ENCODE data around the gene AK8. TPM values are rescaled to one million over a fixed set of nuclear protein-coding genes. Genes with fewer than 3 reads are reported as not detected.
"Not testable (repeated sequence)": the region's sequence is repeated elsewhere in the genome, so short reads cannot be mapped to it uniquely, and the experiment has no call there.

Gene AK8
- total RNA-seq, 6 experiments from 2014 or later, result 0.12 TPM; not detected in 4

GRCh38 chr9:132712753-132713152 lies 165.3 kb downstream of the AK8 start:
- ATAC-seq (no peak), DNase-seq (no peak)
- intact Hi-C loops (cut with DNase I), result no loop called here
- TF ChIP-seq CTCF (IDR thresholded peaks at IDR 0.05) (no peak), POLR2A (IDR thresholded peaks at IDR 0.05) (no peak)
- Histone ChIP-seq H3K36me3 (no peaks in the 10 kb centered on the region), H3K9me3 (no peaks in the 10 kb centered on the region), H3K4me3 (no peak overlapping the region), H3K27me3 (no peaks in the 10 kb centered on the region), H3K27ac (no peak overlapping the region), H3K4me1 (no peaks in the 10 kb centered on the region)
- 35% methylated on average over 3 of the region's 5 CpGs for WGBS (ENCODE audit: insufficient coverage, low coverage, low lambda C conversion rate, missing lambda C conversion rate)

DNA sequence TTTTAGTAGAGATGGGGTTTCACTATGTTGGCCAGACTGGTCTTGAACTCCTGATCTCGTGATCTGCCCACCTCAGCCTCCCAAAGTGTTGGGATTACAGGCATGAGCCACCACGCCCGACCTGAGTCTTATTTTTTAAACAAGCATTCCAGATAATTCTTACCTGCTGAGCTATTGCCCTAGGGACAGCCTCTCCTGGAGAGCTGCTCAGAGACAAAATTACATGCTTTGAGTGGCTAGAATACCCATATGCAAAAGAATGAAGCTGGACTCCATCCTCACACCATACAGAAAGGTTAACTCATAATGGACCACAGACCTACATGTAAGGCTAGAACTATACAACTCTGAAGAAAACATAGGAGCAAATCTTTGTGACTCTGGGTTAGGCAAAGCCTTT lies 166.2 kb downstream of the AK8 start:
- 80% methylated on average over 3 of the region's 3 CpGs for WGBS (ENCODE audit: insufficient coverage, low coverage, low lambda C conversion rate, missing lambda C conversion rate)
- intact Hi-C loops (cut with DNase I), result no loop called here
- ATAC-seq, result no peak
- Histone ChIP-seq H3K36me3 (no peaks in the 10 kb centered on the region), H3K4me1 (no peaks in the 10 kb centered on the region), H3K27me3 (no peaks in the 10 kb centered on the region), H3K4me3 (no peak overlapping the region), H3K9me3 (no peaks in the 10 kb centered on the region), H3K27ac (no peak overlapping the region)
- no peak for TF ChIP-seq POLR2A (IDR thresholded peaks at IDR 0.05)
- no peak for TF ChIP-seq CTCF (IDR thresholded peaks at IDR 0.05)
- no peak for DNase-seq

DNA sequence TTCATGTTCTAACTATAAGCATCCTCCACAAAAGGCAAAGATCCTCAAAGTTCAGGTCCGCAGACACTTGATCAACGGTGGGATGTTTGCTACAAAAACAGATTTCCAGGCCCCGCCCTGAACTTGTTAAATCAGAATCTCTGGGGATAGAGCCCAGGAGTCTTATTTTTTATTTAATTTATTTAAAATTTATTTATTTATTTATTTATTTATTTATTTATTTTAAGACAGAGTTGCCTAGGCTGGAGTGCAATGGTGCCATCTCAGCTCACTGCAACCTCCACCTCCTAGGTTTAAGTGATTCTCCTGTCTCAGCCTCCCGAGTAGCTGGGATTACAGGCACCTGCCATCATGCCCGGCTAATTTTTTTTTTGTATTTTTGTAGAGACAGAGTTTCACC lies 166.9 kb downstream of the AK8 start:
- 78% methylated on average over 5 of the region's 5 CpGs for WGBS (ENCODE audit: insufficient coverage, low coverage, low lambda C conversion rate, missing lambda C conversion rate)
- H3K36me3 ChIP-seq; H3K27ac ChIP-seq; DNase-seq; H3K27me3 ChIP-seq; H3K9me3 ChIP-seq; ATAC-seq; H3K4me1 ChIP-seq; intact Hi-C loops (cut with DNase I); H3K4me3 ChIP-seq: not testable (repeated sequence)

DNA sequence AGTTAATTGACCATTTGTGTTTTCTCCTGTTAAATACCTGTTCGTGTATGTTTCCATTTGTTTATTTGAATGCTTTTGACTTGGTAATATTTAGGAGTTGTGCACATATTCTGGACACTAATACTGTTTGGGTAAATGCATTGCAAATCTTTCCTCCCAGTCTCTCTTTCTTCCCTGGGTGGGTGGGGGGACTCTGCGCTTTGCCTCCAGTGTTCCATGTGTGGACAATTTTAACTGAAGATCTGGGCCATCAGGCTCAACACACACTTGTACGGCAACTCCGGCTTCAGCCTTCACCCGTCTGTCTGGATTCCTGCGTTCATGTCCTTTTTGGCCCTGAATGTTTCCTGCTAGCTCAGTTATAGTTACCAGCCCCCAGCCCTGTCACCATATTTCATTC lies 167.8 kb downstream of the AK8 start:
- Histone ChIP-seq H3K4me3 (no peak overlapping the region), H3K4me1 (no peaks in the 10 kb centered on the region), H3K27me3 (no peaks in the 10 kb centered on the region), H3K36me3 (no peaks in the 10 kb centered on the region), H3K27ac (no peak overlapping the region), H3K9me3 (no peaks in the 10 kb centered on the region)
- DNase-seq (no peak), ATAC-seq (no peak)
- intact Hi-C loops (cut with DNase I), result no loop called here
- TF ChIP-seq CTCF (IDR thresholded peaks at IDR 0.05) (no peak), POLR2A (IDR thresholded peaks at IDR 0.05) (no peak)
- WGBS (ENCODE audit: insufficient coverage, low coverage, low lambda C conversion rate, missing lambda C conversion rate), result 81% methylated on average over 6 of the region's 6 CpGs

DNA sequence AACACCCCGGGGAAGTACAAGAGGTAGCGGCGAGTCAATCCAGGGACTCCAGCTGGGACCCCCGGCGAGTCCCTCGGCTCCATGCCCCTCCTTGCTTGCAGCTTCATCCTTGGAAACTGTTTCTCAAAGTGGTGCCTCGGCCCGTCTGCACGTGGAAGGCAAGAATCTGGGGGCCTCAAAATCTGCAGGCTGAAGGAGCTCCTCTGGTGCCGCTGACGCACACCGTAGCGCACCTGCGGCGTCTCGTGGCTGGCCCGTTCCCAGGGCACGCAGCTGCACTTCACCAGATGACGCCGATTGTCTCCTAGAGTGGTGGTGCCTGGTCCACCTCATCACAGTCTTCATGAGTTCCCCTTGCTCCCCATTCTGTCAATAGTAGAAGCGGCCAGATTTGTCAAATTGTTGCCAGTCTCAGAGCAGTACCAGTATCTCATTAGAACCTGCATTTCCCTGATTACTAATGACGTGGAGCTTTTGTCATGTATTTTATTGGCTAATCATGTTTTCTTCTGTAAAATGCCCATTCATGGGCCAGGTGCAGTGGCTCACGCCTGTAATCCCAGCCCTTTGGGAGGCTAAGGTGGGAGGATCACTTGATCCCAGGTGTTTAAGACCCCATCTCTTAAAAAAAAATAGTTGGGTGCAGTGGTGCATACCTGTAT lies 169.2 kb downstream of the AK8 start:
- Histone ChIP-seq H3K36me3 (no peaks in the 10 kb centered on the region), H3K27me3 (no peaks in the 10 kb centered on the region), H3K27ac (no peak overlapping the region), H3K4me3 (no peak overlapping the region), H3K4me1 (no peaks in the 10 kb centered on the region), H3K9me3 (no peaks in the 10 kb centered on the region)
- ATAC-seq, result no peak
- WGBS (ENCODE audit: insufficient coverage, low coverage, low lambda C conversion rate, missing lambda C conversion rate), result 67% methylated on average over 1 of the region's 23 CpGs
- DNase-seq, result no peak
- intact Hi-C loops (cut with DNase I), result no loop called here
- TF ChIP-seq POLR2A (IDR thresholded peaks at IDR 0.05) (no peak), CTCF (IDR thresholded peaks at IDR 0.05) (no peak)

Measured in right lobe of liver (tissue), 6 donors.